DOHH2 (cell line): Measurements from ENCODE around the gene ST3GAL4.

ENCODE experiments used
- H3F3A ChIP-seq: fragments of 200-600 bp; sonication (generic), shearing (Covaris generic); 2 replicates; pipeline ENCODE4 v1.6.0; 2016; ENCODE audit warnings: antibody characterized with exemption, mild to moderate bottlenecking; ENCODE audit not compliant: control insufficient read depth, insufficient read depth
- H3K27ac ChIP-seq: fragments of 200-600 bp; sonication (generic); 2 replicates; pipeline ENCODE4 v1.5.1; 2014; ENCODE audit warnings: low read depth, mild to moderate bottlenecking, low read length, moderate library complexity
- H3K27me3 ChIP-seq: fragments of 200-600 bp; sonication (generic); 2 replicates; pipeline ENCODE4 v1.6.1; 2014; ENCODE audit warnings: mild to moderate bottlenecking, low read length, mixed read lengths; ENCODE audit not compliant: control insufficient read depth
- H3K36me3 ChIP-seq: fragments of 200-600 bp; sonication (generic); 2 replicates; pipeline ENCODE4 v1.6.1; 2014; ENCODE audit warnings: mild to moderate bottlenecking, low read length, moderate library complexity, mixed read lengths; ENCODE audit not compliant: control insufficient read depth
- H3K4me1 ChIP-seq: fragments of 200-600 bp; sonication (generic); 2 replicates; pipeline ENCODE4 v1.6.1; 2014; ENCODE audit warnings: mild to moderate bottlenecking, low read length, mixed read lengths; ENCODE audit not compliant: control insufficient read depth
- H3K4me2 ChIP-seq: fragments of 200-600 bp; sonication (generic); 2 replicates; pipeline ENCODE4 v1.6.0; 2014; ENCODE audit warnings: mild to moderate bottlenecking, low read length, moderate library complexity
- H3K4me3 ChIP-seq: fragments of 200-600 bp; sonication (generic); 2 replicates; pipeline ENCODE4 v1.5.1; 2014; ENCODE audit warnings: mild to moderate bottlenecking, low read length, mixed read lengths
- H3K79me2 ChIP-seq: fragments of 200-600 bp; sonication (generic); 2 replicates; pipeline ENCODE4 v1.6.1; 2014; ENCODE audit warnings: mild to moderate bottlenecking, low read length, mixed read lengths; ENCODE audit not compliant: control insufficient read depth
- H3K9me2 ChIP-seq: fragments of 200-600 bp; sonication (generic); replicated peaks from 2 replicates; pipeline ENCODE4 v1.6.1; 2014; ENCODE audit warnings: mild to moderate bottlenecking, low read length, mixed read lengths; ENCODE audit not compliant: control insufficient read depth
- H3K9me3 ChIP-seq: fragments of 200-600 bp; sonication (generic); 2 replicates; pipeline ENCODE4 v1.6.1; 2014; ENCODE audit warnings: antibody characterized with exemption, low read length, mixed read lengths; ENCODE audit not compliant: control insufficient read depth, insufficient read depth
- H4K20me1 ChIP-seq: fragments of 200-600 bp; sonication (generic); 2 replicates; pipeline ENCODE4 v1.6.0; 2014; ENCODE audit warnings: low read depth, mild to moderate bottlenecking, antibody characterized with exemption, low read length, moderate library complexity; ENCODE audit not compliant: control insufficient read depth, insufficient read depth
- EZH2phosphoT487 ChIP-seq: fragments of 200-600 bp; sonication (generic); IDR thresholded peaks from 2 replicates; pipeline ENCODE4 v1.6.1; 2017; ENCODE audit warnings: borderline replicate concordance, mild to moderate bottlenecking, antibody characterized with exemption, low read length, moderate library complexity, mixed read lengths
- TF ChIP-seq, protein P1 (sequence below): fragments of 200-600 bp; sonication (generic); IDR thresholded peaks from one replicate; pipeline ENCODE4 v1.5.1; 2014; ENCODE audit warnings: antibody characterized with exemption, mild to moderate bottlenecking, low read depth, low read length; ENCODE audit not compliant: poor library complexity, severe bottlenecking

Gene ST3GAL4

GRCh38 chr11:126450806-126451205 lies 95.3 kb downstream of the ST3GAL4 start:
- H3K4me3 ChIP-seq: no peak overlapping the region
- no peaks in the 10 kb centered on the region for H3K9me2 ChIP-seq
- H3K9me3 ChIP-seq: peaks cover 20% of the 10 kb centered on the region; the same call in 1 of the 2 replicates
- TF ChIP-seq, protein P1, sequence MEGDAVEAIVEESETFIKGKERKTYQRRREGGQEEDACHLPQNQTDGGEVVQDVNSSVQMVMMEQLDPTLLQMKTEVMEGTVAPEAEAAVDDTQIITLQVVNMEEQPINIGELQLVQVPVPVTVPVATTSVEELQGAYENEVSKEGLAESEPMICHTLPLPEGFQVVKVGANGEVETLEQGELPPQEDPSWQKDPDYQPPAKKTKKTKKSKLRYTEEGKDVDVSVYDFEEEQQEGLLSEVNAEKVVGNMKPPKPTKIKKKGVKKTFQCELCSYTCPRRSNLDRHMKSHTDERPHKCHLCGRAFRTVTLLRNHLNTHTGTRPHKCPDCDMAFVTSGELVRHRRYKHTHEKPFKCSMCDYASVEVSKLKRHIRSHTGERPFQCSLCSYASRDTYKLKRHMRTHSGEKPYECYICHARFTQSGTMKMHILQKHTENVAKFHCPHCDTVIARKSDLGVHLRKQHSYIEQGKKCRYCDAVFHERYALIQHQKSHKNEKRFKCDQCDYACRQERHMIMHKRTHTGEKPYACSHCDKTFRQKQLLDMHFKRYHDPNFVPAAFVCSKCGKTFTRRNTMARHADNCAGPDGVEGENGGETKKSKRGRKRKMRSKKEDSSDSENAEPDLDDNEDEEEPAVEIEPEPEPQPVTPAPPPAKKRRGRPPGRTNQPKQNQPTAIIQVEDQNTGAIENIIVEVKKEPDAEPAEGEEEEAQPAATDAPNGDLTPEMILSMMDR: no peak
- TF ChIP-seq EZH2phosphoT487: no peak
- H4K20me1 ChIP-seq: no peaks in the 10 kb centered on the region
- peaks cover 15% of the 10 kb centered on the region for H3F3A ChIP-seq
- H3K27me3 ChIP-seq: no peaks in the 10 kb centered on the region
- no peak overlapping the region for H3K27ac ChIP-seq
- H3K4me2 ChIP-seq: no peak overlapping the region
- H3K4me1 ChIP-seq: no peaks in the 10 kb centered on the region
- H3K36me3 ChIP-seq: no peaks in the 10 kb centered on the region
- no peaks in the 10 kb centered on the region for H3K79me2 ChIP-seq

DNA sequence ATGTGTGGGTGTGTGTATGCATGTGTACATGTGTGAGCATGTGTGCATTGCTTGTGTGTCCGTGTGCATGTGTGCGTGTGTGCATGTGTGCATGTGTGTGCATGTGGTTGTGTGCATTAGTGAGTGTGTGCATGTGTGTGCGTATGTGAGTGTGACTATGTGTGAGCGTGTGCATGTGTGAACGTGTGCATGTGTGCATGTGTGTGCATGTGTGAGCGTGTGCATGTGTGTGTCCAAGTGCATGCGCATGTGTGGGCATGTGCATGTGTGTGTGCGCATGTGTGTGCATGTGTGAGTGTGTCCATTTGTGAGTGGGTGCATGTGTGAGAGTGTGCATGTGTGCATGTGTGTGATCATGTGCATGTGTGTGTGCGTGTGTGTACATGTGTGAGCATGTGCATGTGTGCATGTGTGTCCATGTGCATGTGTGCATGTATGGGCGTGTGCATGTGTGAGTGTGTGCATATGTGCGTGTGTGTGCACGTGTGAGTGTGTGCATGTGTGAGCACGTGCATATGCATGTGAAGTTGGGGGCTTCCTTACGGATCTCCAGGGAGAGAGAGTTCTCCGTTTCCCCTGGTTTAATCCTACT lies 95.8 kb downstream of the ST3GAL4 start:
- peaks cover 20% of the 10 kb centered on the region; the same call in 1 of the 2 replicates for H3K9me3 ChIP-seq
- H3K79me2 ChIP-seq: no peaks in the 10 kb centered on the region
- no peak for TF ChIP-seq EZH2phosphoT487
- TF ChIP-seq, protein P1: no peak
- H3K27ac ChIP-seq: no peak overlapping the region
- H3K4me1 ChIP-seq: no peaks in the 10 kb centered on the region
- no peaks in the 10 kb centered on the region for H4K20me1 ChIP-seq
- H3K27me3 ChIP-seq: no peaks in the 10 kb centered on the region
- H3F3A ChIP-seq: peaks cover 15% of the 10 kb centered on the region
- no peaks in the 10 kb centered on the region for H3K9me2 ChIP-seq
- no peaks in the 10 kb centered on the region for H3K36me3 ChIP-seq
- H3K4me2 ChIP-seq: no peak overlapping the region
- no peak overlapping the region for H3K4me3 ChIP-seq

DNA sequence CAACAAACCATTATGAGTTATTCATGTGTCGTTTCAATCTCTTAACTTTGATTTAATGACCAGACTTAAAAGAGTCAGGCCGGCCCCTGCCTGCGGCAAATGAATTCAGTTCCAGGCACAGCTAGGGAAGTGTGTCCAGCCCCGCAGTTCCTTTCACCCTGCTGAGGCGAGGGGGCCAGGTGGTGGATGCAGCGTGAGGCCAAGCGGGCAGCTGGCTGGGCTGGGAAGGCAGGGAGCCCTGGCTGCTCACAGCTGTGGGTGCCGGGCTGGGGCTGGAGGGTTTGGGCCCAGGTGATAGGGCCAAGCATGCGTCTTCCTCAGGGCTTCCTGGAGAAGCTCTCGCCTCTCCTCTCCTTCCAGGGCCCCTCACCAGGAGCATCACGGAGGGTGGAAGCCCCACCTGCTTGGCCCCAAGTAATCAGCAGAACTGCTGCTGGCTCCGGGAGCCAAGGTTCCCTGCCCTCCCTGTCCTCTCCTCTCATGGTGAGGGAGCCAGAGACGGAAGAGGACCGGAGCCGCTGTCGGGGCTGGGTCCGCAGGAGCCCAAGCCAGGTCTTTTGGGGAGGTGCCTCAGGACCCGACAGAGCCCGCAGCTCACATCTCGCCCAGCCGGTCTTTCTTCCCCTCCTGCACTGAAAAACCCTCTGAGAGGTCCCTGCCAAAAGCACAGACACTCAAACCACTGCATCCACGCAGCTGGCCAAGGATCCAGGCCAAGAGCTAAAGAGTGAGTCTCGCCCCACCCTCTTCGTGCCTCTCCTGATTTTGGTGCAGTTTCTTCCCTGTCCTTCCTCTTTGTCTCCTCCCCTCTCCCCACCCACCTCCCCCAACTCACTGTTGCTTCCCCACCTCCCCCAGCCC lies 97.0 kb downstream of the ST3GAL4 start:
- Histone ChIP-seq H3K4me2 (no peak overlapping the region), H3K4me1 (no peaks in the 10 kb centered on the region), H3K4me3 (no peak overlapping the region), H3K9me3 (peaks cover 20% of the 10 kb centered on the region; the same call in 1 of the 2 replicates), H3K36me3 (no peaks in the 10 kb centered on the region), H3F3A (peaks cover 15% of the 10 kb centered on the region), H3K79me2 (no peaks in the 10 kb centered on the region), H3K9me2 (no peaks in the 10 kb centered on the region), H4K20me1 (no peaks in the 10 kb centered on the region), H3K27me3 (no peaks in the 10 kb centered on the region), H3K27ac (no peak overlapping the region)
- TF ChIP-seq EZH2phosphoT487: no peak
- TF ChIP-seq, protein P1: no peak
